Tibial nerve (tissue), 4 donors: ENCODE measurements around the gene MSI2.

ENCODE experiments used
- EP300 ChIP-seq, 2 donors: sonication (generic); formaldehyde crosslinking; IDR thresholded peaks; one replicate each; pipeline ENCODE4 v1.6.1; 2017; ENCODE audit warnings: antibody characterized with exemption in 2 of 2, mild to moderate bottlenecking in 1 of 2
- POLR2A ChIP-seq, 2 donors: fragments of 450-650 bp; IDR thresholded peaks; one replicate each; pipeline ENCODE4 v1.6.1; 2017; ENCODE audit warnings: antibody characterized with exemption in 2 of 2, mild to moderate bottlenecking in 2 of 2, moderate library complexity in 2 of 2
- TF ChIP-seq, protein P1 (sequence below), 5 experiments: fragments of 200-600 bp in 3 of 5; fragments of 450-650 bp in 2 of 5; sonication (generic) in 3 of 5; IDR thresholded peaks; one replicate each; pipeline ENCODE4 v1.5.1; 2016 to 2019; ENCODE audit warnings: antibody characterized with exemption in 5 of 5, mild to moderate bottlenecking in 3 of 5, moderate library complexity in 2 of 5

GRCh38 chr17:57269598-57270255 is 13.4 kb downstream of the MSI2 start:
- no peak for TF ChIP-seq POLR2A (IDR thresholded peaks at IDR 0.05)
- TF ChIP-seq, protein P1, sequence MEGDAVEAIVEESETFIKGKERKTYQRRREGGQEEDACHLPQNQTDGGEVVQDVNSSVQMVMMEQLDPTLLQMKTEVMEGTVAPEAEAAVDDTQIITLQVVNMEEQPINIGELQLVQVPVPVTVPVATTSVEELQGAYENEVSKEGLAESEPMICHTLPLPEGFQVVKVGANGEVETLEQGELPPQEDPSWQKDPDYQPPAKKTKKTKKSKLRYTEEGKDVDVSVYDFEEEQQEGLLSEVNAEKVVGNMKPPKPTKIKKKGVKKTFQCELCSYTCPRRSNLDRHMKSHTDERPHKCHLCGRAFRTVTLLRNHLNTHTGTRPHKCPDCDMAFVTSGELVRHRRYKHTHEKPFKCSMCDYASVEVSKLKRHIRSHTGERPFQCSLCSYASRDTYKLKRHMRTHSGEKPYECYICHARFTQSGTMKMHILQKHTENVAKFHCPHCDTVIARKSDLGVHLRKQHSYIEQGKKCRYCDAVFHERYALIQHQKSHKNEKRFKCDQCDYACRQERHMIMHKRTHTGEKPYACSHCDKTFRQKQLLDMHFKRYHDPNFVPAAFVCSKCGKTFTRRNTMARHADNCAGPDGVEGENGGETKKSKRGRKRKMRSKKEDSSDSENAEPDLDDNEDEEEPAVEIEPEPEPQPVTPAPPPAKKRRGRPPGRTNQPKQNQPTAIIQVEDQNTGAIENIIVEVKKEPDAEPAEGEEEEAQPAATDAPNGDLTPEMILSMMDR (IDR thresholded peaks at IDR 0.05): no peak
- no peak for TF ChIP-seq EP300 (IDR thresholded peaks at IDR 0.05)
